NCI-H2029 treated with DMSO at 0.1 percent for 48 hours (cell line): Measurements from ENCODE around the gene ATXN7L1.

Experiments
- DNase-seq: peaks from one replicate; lab custom pipeline; 2025; lab: John Stamatoyannopoulos, UW

Gene ATXN7L1

DNA sequence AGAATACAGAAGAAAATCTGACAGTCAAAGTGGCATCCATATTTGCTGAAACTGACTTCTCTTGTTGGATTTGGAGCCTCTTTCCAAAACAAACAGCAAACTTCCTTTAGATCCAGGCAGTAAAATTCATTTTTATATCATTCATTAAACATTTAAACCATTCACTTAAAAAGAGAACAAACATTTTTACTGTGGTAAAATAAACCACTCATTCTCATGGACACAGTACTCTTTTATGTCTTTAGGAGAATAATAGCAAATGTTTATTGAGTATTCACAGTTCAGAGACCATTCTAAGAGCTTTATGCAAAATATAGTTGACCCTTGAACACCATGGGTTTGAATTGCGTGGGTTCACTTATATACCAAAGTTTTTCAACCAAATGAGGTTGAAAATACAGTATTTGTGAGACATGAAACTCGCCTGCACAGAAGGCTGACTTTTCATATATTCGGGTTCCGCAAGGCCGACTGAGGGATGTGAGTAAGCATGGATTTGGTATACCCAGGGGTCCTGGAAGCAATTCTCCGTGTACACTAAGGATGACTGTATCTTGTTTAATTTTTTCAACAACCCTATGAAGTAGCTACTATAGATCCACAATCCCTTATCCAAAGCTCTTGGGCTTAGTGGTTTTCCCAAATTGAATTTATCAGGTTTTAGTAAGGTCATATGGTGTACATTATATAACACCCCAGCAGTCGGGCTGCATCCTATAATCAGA lies 49.1 kb downstream of the ATXN7L1 start:
- DNase-seq: no peak

- DNase-seq: no peak
Observed at GRCh38 chr7:105826143-105826542, 50.3 kb downstream of the ATXN7L1 start.

DNA sequence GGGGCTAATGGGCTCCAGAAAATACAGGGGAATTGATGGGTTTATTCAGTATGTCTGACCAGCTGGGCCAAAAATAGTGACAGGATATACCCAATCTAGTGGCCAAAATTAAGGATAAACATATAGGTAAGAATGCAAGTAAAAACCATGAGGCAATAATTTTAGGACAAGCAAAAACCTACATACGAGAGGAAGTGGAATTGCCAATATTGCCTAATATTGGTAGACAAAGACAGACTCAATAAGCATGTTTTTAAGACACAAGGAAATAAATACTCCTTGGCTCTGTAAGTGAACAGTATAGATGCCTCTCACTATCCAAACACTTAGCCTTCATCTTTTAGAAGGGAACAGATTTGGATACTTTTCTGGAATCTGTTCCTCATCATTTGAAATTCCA lies 51.0 kb downstream of the ATXN7L1 start:
- DNase-seq: no peak

DNA sequence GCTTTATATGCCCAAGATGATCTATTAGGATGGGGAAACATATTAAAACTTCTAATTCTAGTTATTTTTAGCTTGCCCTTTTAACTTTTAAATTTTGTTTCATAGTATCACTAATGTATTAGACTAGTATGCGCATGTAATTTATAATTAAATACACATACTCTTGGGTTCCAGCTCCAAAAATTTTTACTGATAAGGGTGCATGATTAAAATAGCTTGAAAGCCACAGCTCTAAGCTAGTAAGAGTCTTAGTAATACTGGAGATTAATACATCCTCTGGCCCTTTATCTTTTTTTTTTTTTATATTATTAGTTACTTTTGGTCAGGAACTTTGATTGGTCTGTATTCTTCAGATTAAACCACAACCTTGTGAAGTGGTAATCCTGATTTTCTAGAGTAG lies 53.6 kb downstream of the ATXN7L1 start:
- no peak for DNase-seq

- DNase-seq: no peak
Observed at GRCh38 chr7:105821527-105821926, 54.9 kb downstream of the ATXN7L1 start.

DNA sequence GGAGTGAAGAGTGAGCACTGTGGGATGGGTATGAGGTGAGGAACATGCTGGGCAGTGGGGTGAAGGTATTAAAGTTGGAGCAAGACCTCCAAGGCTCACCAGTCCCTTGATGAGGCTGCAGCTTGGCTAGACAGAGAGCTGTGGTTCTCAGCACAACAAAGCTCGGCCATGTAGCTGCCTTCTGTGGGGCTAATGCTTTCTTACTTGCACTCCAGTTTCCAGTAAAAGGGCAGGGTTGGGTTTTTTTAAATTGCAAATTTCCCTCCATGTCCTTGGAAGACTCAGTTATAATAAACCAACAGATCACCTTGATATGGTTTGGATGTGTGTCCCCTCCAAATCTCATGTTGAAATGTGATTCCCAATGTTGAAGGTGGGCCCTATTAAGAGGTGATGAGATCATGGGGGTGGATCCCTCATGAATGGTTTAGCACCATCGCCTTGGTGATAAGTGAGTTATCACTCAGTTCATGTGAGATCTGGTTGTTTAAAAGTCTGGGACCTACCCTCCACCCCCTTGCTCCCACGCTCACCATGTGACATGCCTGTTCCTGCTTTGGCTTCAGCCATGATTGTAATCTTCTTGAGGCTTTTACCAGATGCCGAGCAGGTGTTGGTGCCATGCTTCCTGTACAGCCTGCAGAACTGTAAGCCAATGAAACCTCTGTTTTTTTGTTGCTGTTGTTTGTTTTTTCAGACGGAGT lies 55.9 kb downstream of the ATXN7L1 start:
- DNase-seq: no peak

DNA sequence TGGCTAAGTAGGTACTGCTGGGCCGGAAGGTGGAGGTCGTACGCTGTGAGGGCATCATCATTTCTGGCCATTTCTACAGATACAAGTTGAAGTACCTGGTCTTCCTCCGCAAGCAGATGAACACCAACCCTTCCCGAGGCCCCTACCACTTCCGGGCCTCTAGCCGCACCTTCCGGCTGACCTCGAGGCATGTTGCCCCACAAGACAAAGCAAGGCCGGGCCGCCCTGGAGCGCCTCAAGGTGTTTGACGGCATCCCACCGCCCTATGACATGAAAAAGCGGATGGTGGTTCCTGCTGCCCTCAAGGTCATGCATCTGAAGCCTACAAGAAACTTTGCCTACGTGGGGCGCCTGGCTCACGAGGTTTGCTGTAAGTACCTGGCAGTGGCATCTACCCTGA lies 56.8 kb downstream of the ATXN7L1 start:
- DNase-seq: no peak

DNA sequence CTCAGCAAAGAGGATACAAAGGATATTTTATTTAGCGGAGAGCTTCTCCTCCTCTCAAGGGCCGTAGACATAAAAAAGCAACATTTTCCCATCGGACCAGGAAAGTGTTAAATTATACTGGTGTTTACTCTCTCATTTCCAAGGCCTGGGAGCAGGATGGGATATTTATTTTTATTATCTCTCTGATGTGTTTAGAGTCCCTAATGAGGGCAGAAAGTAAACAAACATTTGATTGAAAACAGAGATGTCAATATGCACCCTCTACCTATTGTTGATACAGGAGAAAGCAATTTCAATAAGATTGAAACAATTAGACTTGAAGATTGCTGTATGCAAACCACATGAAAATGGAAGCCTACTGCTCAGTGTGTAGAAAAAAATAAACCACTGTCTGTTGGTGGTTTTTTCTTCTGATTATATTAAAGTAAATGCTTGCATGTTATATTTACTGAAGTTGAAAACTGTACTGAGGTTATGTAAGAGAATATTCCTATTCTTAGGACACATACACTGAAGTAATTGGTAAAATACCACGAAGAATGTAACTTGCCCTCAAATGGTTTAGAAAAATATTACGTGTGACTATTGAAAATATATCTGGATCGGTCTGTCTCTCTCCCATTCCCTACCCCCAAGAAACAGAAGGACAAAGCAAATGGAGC lies 59.3 kb downstream of the ATXN7L1 start:
- DNase-seq: no peak

GRCh38 chr7:105816266-105816843 lies 60.0 kb downstream of the ATXN7L1 start:
- DNase-seq: no peak

DNA sequence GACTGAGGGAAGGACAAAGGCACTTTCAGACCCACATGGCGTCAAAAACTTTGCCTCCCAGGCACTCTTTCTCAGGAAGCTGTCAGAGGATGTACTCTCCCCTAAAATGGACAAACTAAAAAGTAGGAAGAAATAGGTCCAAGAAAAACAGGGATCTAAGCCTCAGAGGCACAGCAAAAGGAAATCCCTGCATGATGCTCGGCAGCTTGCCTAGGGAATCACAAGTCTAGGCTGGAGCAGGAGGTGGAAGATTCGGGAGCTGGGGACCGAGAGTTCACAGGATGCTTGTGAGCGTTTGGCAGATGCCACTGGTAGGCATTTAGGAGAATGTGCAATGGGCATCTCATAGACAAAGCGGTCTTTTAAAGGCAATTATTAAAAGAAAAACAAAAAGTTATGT lies 60.8 kb downstream of the ATXN7L1 start:
- no peak for DNase-seq

GRCh38 chr7:105814481-105814880 lies 61.9 kb downstream of the ATXN7L1 start:
- DNase-seq: no peak

DNA sequence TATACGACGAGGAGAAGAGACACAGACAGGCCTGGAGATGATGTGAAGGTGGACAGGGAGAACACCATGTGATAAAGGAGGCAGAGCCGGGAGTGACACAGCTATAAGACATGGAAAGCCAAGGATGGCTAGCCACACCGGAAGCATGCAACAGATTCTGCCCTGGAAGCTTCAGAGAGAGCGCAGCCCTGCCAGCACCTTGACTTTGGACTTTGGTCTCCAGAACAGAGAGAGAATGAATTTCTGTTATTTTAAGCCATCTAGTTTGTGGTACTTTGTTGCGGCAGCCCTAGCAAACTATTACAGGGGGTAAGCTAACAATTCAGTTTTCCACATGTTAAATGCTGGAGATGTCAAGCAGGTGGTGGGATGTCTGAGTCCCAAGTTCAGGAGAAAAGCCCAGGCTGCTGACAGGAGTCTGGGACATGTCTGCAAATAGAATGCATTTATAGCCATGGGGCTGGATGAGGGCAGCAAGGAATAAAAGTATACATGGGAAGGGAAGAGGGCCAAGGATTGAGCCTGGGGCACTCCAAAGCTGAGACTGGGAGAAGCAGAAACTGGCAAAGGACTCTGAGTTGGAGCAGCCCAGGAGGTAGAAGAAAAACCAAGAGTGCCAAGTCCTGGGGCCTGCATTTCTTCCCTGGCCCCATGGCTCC lies 65.1 kb downstream of the ATXN7L1 start:
- no peak for DNase-seq

GRCh38 chr7:105810556-105810955 lies 65.8 kb downstream of the ATXN7L1 start:
- DNase-seq: no peak

- DNase-seq: no peak
Observed at GRCh38 chr7:105808703-105809590, 67.5 kb downstream of the ATXN7L1 start.

DNA sequence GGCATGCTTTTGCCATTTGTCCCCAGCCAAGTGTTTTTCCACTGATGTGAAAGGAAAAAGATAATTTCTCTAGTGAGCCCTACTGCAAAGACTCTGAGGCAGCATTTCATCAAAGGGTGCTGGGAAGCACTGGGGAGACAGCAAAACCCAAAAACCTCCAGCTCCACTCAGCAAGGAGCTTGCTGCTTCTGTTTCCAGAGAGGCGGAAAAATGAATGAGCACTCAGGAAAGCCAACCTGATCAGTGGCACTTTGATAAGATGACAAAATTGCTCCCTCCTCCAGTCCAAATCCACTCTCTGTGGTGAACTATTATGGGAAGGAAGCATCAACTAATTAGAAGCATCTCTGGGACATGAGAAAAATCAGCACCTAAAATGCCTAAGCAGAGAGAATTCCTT lies 68.2 kb downstream of the ATXN7L1 start:
- DNase-seq: no peak

DNA sequence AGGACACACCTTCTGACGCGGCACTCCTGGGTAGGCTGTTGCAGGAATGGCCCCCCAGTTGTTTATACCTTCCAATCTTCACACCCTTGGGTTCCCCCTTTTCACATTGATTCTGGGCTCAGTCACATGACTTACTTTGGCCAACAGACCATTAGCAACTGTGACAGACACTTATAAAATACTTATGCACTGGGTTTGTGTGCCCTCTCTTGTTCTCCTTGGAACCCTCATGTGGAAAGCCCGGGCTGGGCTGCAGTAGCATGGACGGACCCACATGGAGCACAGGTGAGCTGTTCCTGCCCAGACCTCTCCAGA lies 69.0 kb downstream of the ATXN7L1 start:
- no peak for DNase-seq

- no peak for DNase-seq
Observed at GRCh38 chr7:105806592-105807447, 69.6 kb downstream of the ATXN7L1 start.

- DNase-seq: no peak
Observed at GRCh38 chr7:105805447-105806019, 70.9 kb downstream of the ATXN7L1 start.

GRCh38 chr7:105803429-105803736 lies 73.0 kb downstream of the ATXN7L1 start:
- no peak for DNase-seq
